ENCODE measurements around the gene C1QTNF4.
"Not testable (repeated sequence)": the region's sequence is repeated elsewhere in the genome, so short reads cannot be mapped to it uniquely, and the experiment has no call there.

The C1QTNF4 gene

DNA sequence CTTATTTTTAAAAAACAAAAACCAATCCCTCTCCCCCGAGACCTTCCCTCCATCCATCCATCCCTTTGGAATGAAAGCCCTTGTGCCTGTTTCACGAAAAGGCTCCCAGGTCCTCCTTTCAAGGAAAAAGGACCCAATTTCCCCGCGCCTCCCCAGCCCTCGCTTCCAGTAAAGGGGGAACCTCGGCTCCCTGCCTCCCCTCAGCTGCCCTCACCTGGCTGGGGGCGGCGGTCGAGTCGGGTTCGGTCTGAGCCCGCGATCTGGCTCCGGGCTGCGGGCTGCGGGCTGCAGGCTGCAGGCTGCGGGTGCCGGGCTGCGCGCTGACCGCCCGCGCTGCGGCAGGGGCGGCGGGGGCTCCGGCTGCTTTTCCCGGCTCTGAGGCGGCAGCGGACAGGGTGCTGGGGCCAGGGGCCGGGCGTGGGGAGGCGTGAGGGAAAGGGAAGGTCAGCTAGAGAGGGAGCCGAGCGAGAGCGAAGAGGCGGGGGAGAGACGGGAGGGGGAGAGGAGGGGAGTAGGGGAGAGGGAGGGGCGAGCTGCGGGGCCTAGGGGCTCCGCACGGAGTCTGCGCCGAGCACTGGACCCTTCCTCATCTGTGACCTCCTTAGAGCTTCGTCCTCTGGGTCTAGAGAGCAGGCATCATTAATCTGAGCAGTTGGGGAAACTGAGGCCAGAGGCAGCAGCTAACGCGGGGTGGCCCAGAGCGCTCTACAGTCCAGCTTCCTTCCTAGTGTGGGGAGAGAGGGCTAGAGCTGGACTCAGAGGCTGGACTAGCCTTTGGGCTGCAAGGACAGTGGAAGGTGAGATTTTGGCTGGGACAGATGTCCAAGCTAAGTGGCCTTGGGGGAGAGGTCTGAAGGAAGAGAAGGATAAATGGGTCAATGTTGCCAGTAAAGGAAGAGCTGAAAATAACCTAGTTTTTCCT, at the start of gene C1QTNF4:
Gene C1QTNF4, minus strand, starts transcription at position 478 of the 922 bp plus-strand sequence. CDS start 3,601 bp downstream, outside the sequence.
- peaks cover 41% of the 10 kb centered on the region for H3K27me3 Mint-ChIP-seq
- H3K36me3 Mint-ChIP-seq (ENCODE audit: low read depth) = peaks cover 6% of the 10 kb centered on the region
- intact Hi-C loops (cut with micrococcal nuclease) = no loop called here
- H3K27ac Mint-ChIP-seq = no peak within 1 kb of the TSS
- peak within 1 kb of the TSS; percentile 21 for H3K4me3 Mint-ChIP-seq
- peaks cover 29% of the 10 kb centered on the region for H3K4me1 Mint-ChIP-seq (ENCODE audit: low read depth)
- H3K9me3 Mint-ChIP-seq = no peaks in the 10 kb centered on the region

DNA sequence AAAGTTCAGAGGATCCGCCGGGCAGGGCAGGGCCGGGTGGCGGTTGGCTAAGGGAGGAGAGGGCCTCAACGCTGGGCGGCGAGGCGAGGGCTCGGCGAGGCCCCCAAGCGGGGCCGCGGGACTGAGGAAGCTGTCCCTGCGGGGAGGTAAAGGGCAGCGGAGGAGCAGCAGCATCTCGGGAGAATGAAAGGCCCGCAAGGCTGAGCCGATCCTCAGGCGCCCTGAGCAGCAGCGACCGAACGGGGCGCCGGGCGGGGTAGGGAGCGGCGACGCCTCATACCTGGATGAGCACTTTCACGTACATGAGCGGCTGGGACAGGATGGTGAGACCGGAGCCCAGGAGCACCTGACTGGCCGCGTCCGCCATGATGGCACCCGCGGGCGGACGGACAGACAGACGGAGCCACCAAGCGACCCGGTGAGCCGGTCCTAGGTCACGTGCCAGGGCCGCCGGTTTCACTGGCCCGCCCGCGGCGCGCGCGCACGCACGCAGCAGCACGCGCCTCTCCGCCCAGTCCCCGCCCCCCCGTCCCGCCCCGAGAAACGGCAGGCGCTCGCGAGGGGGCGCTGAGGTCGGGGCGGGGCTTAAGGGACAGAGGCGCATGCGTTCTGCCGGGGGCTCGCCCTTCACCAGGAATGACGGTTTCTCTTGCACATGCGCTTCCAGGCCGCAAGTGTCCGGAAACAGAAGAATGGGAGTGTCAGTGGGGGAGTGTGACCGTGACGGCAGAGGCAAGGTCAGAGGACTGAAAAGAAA, 48.1 kb upstream of the C1QTNF4 start, which contains the start of gene MTCH2:
Gene MTCH2, minus strand, starts transcription at position 461 of the 757 bp plus-strand sequence. Its CDS starts 94 bp downstream, at position 367.
- no peaks in the 10 kb centered on the region for H3K27me3 Mint-ChIP-seq
- intact Hi-C loops (cut with micrococcal nuclease) = loop anchor here (1.0 to 2.0 kb wide), 2 partner anchors 73 to 125 kb away; partner anchors contain the start of genes AGBL2 and FNBP4
- peaks cover 14% of the 10 kb centered on the region for H3K4me1 Mint-ChIP-seq (ENCODE audit: low read depth)
- H3K4me3 Mint-ChIP-seq = peak within 1 kb of the TSS; percentile 97
- H3K36me3 Mint-ChIP-seq (ENCODE audit: low read depth) = peaks cover 38% of the 10 kb centered on the region
- H3K27ac Mint-ChIP-seq = peak within 1 kb of the TSS; percentile 97
- H3K9me3 Mint-ChIP-seq = no peaks in the 10 kb centered on the region

DNA sequence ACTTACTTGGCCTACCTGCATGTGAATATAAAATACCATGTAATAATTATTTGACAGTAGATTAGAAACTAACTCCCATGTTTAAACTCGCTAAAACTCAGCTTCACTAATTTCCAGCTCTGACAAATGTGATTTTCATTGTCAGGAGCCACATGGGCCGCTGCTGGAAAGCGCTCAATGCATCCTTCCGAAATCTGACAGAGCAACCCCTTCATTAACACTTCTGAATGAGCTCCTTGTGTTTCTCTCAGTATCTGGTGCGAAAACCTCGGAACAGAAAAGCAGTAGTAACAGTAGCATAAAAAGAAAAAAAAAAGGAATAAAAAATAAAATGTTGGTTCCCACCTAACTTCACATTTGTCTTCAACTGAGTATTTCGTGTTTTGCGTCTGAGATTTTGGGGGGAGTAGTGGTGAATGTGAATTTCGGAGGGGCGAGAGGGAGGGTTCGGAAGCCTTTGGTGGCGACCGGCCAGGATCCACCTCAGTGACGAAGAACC, 47.4 kb upstream of the C1QTNF4 start:
- intact Hi-C loops (cut with micrococcal nuclease) = loop anchor here (1.0 to 2.0 kb wide), 2 partner anchors 73 to 126 kb away; partner anchors contain the start of genes AGBL2 and FNBP4
- H3K4me3 Mint-ChIP-seq = peak overlapping the region; percentile 97
- H3K27me3 Mint-ChIP-seq = no peaks in the 10 kb centered on the region
- H3K27ac Mint-ChIP-seq = peak overlapping the region; percentile 97
- peaks cover 45% of the 10 kb centered on the region for H3K36me3 Mint-ChIP-seq (ENCODE audit: low read depth)
- H3K4me1 Mint-ChIP-seq (ENCODE audit: low read depth) = peaks cover 14% of the 10 kb centered on the region
- H3K9me3 Mint-ChIP-seq = no peaks in the 10 kb centered on the region

DNA sequence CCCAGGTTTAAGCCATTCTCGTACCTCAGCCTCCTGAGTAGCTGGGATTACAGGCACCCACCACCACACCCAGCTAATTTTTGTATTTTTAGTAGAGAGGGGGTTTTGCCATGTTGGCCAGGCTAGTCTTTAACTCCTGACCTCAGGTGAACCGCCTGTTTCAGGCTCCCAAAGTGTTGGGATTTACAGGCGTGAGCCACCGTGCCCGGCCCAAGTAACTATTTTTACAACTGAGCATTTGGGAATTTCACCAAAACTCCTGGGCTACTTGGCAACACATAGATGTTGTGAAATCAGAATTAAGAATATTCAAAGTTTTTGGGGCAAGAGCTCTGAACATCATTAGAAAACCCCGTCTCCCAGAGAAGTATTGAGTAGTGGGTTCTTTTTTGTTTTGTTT, 46.3 kb upstream of the C1QTNF4 start:
- H3K4me1 Mint-ChIP-seq (ENCODE audit: low read depth) = peaks cover 14% of the 10 kb centered on the region
- H3K9me3 Mint-ChIP-seq; H3K4me3 Mint-ChIP-seq; intact Hi-C loops (cut with micrococcal nuclease); H3K27me3 Mint-ChIP-seq; H3K27ac Mint-ChIP-seq: not testable (repeated sequence)
- H3K36me3 Mint-ChIP-seq (ENCODE audit: low read depth) = peaks cover 56% of the 10 kb centered on the region

DNA sequence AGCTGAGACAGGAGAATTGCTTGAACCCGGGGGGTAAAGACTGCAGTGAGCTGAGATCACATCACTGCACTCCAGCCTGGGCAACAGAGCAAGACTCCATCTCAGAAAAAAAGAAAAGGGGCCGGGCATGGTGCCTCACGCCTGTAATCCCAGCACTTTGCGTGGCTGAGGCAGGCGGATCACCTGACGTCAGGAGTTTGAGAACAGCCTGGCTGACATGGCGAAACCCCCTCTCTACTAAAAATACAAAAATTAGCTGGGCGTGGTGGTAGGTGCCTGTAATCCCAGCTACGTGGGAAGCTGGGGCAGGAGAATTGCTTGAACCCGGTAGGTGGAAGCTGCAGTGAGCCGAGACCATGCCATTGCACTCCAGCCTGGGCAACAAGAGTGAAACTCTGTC, 42.1 kb upstream of the C1QTNF4 start:
- H3K4me3 Mint-ChIP-seq; H3K4me1 Mint-ChIP-seq (ENCODE audit: low read depth); H3K9me3 Mint-ChIP-seq; intact Hi-C loops (cut with micrococcal nuclease); H3K27me3 Mint-ChIP-seq; H3K27ac Mint-ChIP-seq: not testable (repeated sequence)
- H3K36me3 Mint-ChIP-seq (ENCODE audit: low read depth) = peaks cover 87% of the 10 kb centered on the region

DNA sequence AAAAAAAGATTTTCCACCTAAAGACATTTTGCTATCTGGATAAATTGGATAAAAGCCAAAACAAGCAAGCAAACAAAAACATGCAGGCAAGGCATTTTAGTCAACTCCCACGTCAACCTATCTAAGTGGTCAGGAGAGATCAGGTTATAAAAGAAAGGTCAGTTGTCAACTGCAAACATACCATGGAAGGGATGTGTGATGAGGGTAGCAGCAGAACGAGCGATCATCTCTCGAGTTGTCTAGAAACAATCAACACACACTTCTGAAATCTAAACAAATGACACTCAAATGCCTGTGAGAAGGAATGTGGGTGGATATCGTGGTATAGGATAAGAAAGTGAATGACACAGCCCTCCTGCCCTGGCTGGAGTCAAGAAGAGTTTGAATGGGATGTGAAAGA, 37.3 kb upstream of the C1QTNF4 start:
- intact Hi-C loops (cut with micrococcal nuclease) = no loop called here
- H3K36me3 Mint-ChIP-seq (ENCODE audit: low read depth) = peaks cover 98% of the 10 kb centered on the region
- H3K27me3 Mint-ChIP-seq = no peaks in the 10 kb centered on the region

DNA sequence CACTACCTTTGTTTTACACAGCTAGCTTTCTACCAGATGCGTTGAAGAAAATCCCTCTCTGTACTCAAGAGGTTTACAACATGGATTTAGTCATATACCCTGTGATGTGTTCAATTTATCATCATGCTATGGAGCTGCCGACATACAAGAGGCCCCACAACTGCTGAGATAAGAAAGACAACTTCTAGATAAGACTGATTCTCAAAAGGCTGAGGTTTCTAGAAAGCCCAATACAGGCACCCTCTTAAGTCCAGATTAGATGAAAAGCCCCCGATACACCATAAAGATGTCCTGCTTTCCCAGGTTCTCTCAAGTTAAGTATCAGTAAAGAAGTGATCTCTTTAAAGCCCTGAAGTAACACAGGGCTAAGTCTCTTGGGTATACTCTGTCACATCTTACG, 33.8 kb upstream of the C1QTNF4 start:
- Mint-ChIP-seq H3K4me3 (no peak overlapping the region), H3K9me3 (no peaks in the 10 kb centered on the region), H3K36me3 (ENCODE audit: low read depth) (peaks cover 98% of the 10 kb centered on the region), H3K27me3 (no peaks in the 10 kb centered on the region), H3K4me1 (ENCODE audit: low read depth) (no peaks in the 10 kb centered on the region), H3K27ac (no peak overlapping the region)
- intact Hi-C loops (cut with micrococcal nuclease) = loop anchor here (5.0 kb wide), 1 partner anchor 321 kb away; no protein-coding TSS in a partner anchor

More for the DNA sequence above, 37.3 kb upstream of the C1QTNF4 start:
- no peaks in the 10 kb centered on the region for H3K4me1 Mint-ChIP-seq (ENCODE audit: low read depth)
- no peak overlapping the region for H3K4me3 Mint-ChIP-seq
- no peak overlapping the region for H3K27ac Mint-ChIP-seq
- H3K9me3 Mint-ChIP-seq = no peaks in the 10 kb centered on the region

DNA sequence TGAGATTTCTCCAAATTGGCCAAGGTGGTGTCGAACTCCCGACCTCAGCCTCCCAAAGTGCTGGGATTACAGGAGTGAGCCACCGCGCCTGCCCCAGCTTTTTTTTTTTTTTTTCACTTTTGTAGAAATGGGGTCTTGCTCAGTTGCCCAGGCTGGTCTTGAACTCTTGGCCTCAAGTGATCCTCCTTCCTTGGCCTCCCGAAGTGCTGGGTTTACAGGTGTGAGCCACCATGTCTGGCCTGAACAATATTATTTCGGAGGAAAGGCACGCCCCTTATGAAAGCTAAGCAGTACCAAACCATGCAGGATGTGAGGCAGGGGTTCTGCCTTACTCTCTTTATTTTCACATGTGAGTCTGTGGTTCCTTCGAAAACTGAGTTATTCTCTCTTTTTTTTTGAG, 32.0 kb upstream of the C1QTNF4 start:
- Mint-ChIP-seq H3K9me3 (no peaks in the 10 kb centered on the region), H3K27ac (no peak overlapping the region), H3K27me3 (no peaks in the 10 kb centered on the region), H3K4me1 (ENCODE audit: low read depth) (no peaks in the 10 kb centered on the region), H3K4me3 (no peak overlapping the region), H3K36me3 (ENCODE audit: low read depth) (peaks cover 98% of the 10 kb centered on the region)
- intact Hi-C loops (cut with micrococcal nuclease) = loop anchor here (5.0 kb wide), 1 partner anchor 319 kb away; no protein-coding TSS in a partner anchor

DNA sequence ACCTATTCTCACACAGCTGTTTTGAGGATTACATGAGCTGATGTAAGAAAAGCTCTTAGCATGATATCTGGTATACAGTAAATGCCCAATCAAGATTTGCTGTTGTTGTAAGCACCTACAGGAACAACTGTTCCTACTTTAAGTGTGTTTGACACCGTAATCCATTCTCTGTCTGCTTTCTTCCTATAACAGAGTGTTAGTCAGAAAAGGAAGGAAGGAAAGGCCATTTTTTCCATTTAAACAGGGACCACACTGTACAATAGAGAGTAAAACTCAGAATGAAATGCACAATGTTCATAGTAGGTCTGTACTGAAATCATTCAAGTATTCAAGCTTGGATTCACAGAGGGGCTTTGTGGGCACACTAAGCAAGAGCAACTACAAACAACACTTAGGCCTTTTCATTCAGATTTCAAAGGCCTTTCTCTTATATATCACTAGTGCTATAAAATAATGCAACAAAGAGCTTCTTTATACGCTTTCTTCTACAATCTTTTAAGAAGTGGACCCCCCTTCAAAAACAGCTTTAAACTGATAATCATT, 26.7 kb upstream of the C1QTNF4 start:
- intact Hi-C loops (cut with micrococcal nuclease) = no loop called here
- peaks cover 87% of the 10 kb centered on the region for H3K36me3 Mint-ChIP-seq (ENCODE audit: low read depth)

DNA sequence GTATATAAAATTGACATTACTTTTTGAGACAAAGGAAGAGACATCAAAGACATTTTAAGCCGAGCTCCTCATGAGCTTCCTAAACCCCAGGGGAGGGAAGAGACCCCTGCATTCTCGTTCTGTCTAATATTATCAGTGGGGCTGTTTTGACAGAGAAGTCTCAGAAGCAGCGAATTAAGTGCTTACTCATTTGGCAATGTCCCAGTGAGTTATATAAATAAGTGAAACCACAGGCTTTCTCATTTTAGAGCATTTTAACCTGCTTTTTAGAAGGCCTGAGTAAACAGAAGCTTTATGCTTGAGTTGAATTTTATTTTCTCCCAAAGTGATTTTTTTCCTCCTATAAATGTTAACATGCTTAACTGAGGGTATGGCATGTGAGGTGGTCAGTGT, 23.2 kb upstream of the C1QTNF4 start:
- H3K4me3 Mint-ChIP-seq = no peak overlapping the region
- H3K9me3 Mint-ChIP-seq = no peaks in the 10 kb centered on the region
- no peak overlapping the region for H3K27ac Mint-ChIP-seq
- H3K36me3 Mint-ChIP-seq (ENCODE audit: low read depth) = peaks cover 72% of the 10 kb centered on the region
- peaks cover 7% of the 10 kb centered on the region for H3K4me1 Mint-ChIP-seq (ENCODE audit: low read depth)
- intact Hi-C loops (cut with micrococcal nuclease) = loop anchor here (5.0 to 10.0 kb wide), 2 partner anchors 63 to 130 kb away; partner anchors contain the start of gene CELF1
- H3K27me3 Mint-ChIP-seq = no peaks in the 10 kb centered on the region

More for the DNA sequence above, 26.7 kb upstream of the C1QTNF4 start:
- no peak overlapping the region for H3K27ac Mint-ChIP-seq
- H3K4me3 Mint-ChIP-seq = no peak overlapping the region
- no peaks in the 10 kb centered on the region for H3K4me1 Mint-ChIP-seq (ENCODE audit: low read depth)
- no peaks in the 10 kb centered on the region for H3K9me3 Mint-ChIP-seq
- H3K27me3 Mint-ChIP-seq = no peaks in the 10 kb centered on the region

DNA sequence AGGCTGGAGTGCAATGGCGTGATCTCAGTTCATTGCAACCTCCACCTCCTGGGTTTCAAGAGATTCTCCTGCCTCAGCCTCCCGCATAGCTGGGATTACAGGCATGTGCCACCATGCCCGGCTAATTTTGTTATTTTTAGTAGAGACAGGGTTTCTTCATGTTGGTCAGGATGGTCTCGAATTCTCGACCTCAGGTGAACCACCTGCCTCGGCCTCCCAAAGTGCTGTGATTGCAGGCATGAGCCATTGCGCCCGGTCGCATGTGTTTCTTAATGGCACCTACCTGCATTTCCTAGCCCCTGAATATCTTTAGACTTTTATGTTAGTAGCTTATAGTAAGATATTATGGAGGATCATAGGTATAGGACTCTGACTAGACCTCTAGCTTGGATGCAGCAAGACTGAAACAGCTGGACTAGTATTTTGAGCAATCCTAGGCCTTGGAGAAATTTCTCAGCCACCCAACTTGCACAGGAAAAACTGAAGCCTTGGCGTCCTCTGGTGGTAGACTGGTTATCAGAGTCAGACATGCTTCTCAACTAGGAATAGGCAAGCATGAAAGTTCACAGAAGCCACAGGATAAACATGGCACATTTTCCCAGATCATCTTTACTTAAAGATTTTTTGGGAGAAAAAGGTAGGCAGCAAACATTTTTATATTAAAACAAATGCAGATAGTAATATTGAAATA, 22.7 kb upstream of the C1QTNF4 start:
- Mint-ChIP-seq H3K27me3 (no peaks in the 10 kb centered on the region), H3K9me3 (no peaks in the 10 kb centered on the region), H3K4me1 (ENCODE audit: low read depth) (peaks cover 13% of the 10 kb centered on the region), H3K36me3 (ENCODE audit: low read depth) (peaks cover 66% of the 10 kb centered on the region), H3K27ac (no peak overlapping the region), H3K4me3 (no peak overlapping the region)
- intact Hi-C loops (cut with micrococcal nuclease) = loop anchor here (5.0 to 10.0 kb wide), 2 partner anchors 62 to 130 kb away; partner anchors contain the start of gene CELF1

DNA sequence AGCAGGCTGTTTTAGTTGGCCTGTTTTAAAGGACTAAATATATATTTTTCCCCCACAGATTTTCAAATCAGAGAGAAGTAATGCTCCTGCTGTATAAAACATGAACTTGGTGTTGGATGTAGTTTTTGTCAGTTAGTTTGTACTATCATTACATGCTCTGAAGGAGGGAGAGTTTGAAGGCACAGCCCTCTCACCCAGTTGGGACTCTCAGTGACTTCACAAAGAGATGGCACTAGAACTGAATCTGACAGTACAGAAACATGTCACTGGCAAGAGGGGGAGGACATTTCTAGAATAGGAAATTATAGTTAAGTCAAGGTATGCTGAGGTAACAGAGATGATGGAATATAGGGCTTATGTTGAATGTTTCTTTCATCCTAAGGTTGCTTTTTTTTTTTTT, 21.0 kb upstream of the C1QTNF4 start:
- Mint-ChIP-seq H3K27me3 (no peaks in the 10 kb centered on the region), H3K9me3 (no peaks in the 10 kb centered on the region), H3K27ac (no peak overlapping the region), H3K4me3 (no peak overlapping the region), H3K4me1 (ENCODE audit: low read depth) (peaks cover 25% of the 10 kb centered on the region), H3K36me3 (ENCODE audit: low read depth) (peaks cover 64% of the 10 kb centered on the region)
- intact Hi-C loops (cut with micrococcal nuclease) = loop anchor here (5.0 to 10.0 kb wide), 2 partner anchors 60 to 128 kb away; partner anchors contain the start of gene CELF1

DNA sequence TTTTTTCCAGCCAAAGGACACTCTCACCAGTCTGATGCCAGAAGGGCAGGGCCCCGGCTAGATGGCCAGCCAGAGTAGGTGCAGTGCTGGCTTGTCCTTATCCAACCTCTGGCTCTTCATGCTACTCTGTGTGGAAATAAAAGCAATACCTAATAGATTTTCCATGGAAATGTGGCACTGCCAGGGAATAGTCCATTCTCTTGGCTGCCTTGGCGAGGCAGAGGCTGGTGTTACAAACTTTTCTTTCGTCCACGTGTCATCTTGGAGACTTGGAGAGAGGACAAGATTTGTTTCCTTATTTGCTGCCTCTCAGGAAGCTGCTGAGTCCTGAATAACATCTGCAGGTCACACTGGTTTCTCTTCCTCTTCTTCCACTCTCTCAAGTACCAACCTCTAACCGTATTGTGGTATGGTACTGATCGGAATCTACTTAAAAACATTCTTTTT, 17.2 kb upstream of the C1QTNF4 start:
- H3K27me3 Mint-ChIP-seq = no peaks in the 10 kb centered on the region
- no peak overlapping the region for H3K4me3 Mint-ChIP-seq
- H3K27ac Mint-ChIP-seq = peak overlapping the region; percentile 55
- peaks cover 65% of the 10 kb centered on the region for H3K36me3 Mint-ChIP-seq (ENCODE audit: low read depth)
- no peaks in the 10 kb centered on the region for H3K9me3 Mint-ChIP-seq
- intact Hi-C loops (cut with micrococcal nuclease) = loop anchor here (5.0 to 10.0 kb wide), 2 partner anchors 34 to 57 kb away; partner anchors contain the start of genes CELF1, KBTBD4 and NDUFS3
- H3K4me1 Mint-ChIP-seq (ENCODE audit: low read depth) = peaks cover 30% of the 10 kb centered on the region
